Fibroblast of the aortic adventitia (primary cell): ENCODE measurements around the gene AMPD3. TPM values are rescaled to one million over a fixed set of nuclear protein-coding genes. Genes with fewer than 3 reads are reported as not detected.

ENCODE experiments used
- DNase-seq: peaks from one replicate; pipeline ENCODE4 v3.0.0-alpha.2; 2010; ENCODE audit warnings: low read depth
- H3K4me3 ChIP-seq: 2 replicates; pipeline ENCODE4 v1.5.1; 2011; ENCODE audit warnings: low read depth, mild to moderate bottlenecking, control low read depth, low read length, moderate library complexity
- total RNA-seq: library from RNA; depleted of rRNA; stranded (reverse); fragments of >200 nt; gene quantifications from 2 replicates; pipeline ENCODE4 v1.2.3, GENCODE V29; 2012; ENCODE audit warnings: low replicate concordance
- TF ChIP-seq, protein P1 (sequence below): IDR thresholded peaks from 2 replicates; pipeline ENCODE4 v1.5.1; 2011; ENCODE audit warnings: mild to moderate bottlenecking, low read length, control low read depth, inconsistent platforms; ENCODE audit not compliant: insufficient read depth

Gene AMPD3
- total RNA-seq, 1 donor = 7.0 TPM

DNA sequence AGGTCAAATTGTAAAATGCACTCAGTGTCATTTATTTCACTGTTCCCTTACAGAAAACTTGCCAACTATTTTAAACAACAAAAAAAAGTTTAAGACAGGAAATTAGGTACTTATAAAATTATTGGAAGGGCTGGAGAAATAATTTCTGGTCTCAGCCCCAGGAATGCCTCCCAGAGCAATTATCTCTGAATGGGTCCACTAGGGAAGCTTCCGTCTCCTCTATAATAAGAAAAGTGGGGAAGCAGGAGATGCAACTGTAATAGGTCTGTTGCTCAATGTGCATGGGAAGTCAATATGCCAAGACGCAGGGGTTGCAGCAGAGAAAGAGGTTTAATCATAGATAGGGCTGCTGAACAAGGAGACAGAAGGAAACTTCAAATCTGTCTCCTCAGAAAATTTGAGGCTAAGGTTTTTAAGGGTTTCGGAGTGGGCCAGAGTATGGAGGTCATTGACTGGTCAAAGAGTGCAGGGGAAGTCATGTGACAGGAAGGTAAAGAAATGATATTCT, 96.8 kb downstream of the AMPD3 start:
- no peak for DNase-seq
- TF ChIP-seq, protein P1, sequence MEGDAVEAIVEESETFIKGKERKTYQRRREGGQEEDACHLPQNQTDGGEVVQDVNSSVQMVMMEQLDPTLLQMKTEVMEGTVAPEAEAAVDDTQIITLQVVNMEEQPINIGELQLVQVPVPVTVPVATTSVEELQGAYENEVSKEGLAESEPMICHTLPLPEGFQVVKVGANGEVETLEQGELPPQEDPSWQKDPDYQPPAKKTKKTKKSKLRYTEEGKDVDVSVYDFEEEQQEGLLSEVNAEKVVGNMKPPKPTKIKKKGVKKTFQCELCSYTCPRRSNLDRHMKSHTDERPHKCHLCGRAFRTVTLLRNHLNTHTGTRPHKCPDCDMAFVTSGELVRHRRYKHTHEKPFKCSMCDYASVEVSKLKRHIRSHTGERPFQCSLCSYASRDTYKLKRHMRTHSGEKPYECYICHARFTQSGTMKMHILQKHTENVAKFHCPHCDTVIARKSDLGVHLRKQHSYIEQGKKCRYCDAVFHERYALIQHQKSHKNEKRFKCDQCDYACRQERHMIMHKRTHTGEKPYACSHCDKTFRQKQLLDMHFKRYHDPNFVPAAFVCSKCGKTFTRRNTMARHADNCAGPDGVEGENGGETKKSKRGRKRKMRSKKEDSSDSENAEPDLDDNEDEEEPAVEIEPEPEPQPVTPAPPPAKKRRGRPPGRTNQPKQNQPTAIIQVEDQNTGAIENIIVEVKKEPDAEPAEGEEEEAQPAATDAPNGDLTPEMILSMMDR = no peak
- H3K4me3 ChIP-seq = no peak overlapping the region

DNA sequence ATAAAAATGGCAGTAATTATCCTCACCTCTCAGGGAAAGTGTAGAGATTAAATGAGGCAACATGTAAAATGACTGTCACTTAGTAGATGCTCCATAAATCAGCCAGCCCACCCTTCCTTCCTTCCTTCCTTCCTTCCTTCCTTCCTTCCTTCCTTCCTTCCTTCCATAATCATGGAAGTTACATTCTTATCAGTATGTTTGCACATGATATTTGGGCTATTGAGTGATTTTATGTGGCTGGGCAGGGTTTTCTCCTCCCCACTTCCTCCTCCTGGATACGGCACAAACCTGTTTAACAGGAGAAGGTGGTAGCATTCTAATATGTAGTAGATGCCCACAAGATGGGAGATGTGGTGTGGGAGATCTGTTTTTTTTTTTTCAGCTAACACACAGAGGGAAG, 101.5 kb downstream of the AMPD3 start:
- no peak for DNase-seq
- no peak overlapping the region for H3K4me3 ChIP-seq
- TF ChIP-seq, protein P1 = no peak

Other genes with a start within 250 kb of the AMPD3 start
- 47.1 and 65.3 TPM in 2 replicates for gene SBF2, start 161.0 kb upstream of the AMPD3 start, total RNA-seq
- gene ADM, start 150.2 kb upstream of the AMPD3 start, total RNA-seq = 103 and 348 TPM in 2 replicates
- gene RNF141, start 85.9 kb downstream of the AMPD3 start, total RNA-seq = 12.9 and 34.9 TPM in 2 replicates
- gene LYVE1, start 113.4 kb downstream of the AMPD3 start, total RNA-seq = not detected in 2 replicates
- 17.6 and 32.0 TPM in 2 replicates for gene IRAG1, start 238.5 kb downstream of the AMPD3 start, total RNA-seq